HG03575 (cell line): ENCODE results near the gene CST9L.

Experiments used
- ATAC-seq: cut with Tn5 transposase; IDR thresholded peaks from one replicate; pipeline ENCODE4 v1.9.1; 2021; ENCODE audit not compliant: unreplicated experiment, insufficient number of reproducible peaks, low FRiP score; ENCODE audit errors: extremely low read depth

CST9L gene

GRCh38 chr20:23526850-23527249, 41.4 kb downstream of the CST9L start:
- ATAC-seq: no peak

GRCh38 chr20:23524146-23524545, 44.1 kb downstream of the CST9L start:
- no peak for ATAC-seq

GRCh38 chr20:23520185-23520584, 48.1 kb downstream of the CST9L start:
- ATAC-seq: no peak

GRCh38 chr20:23519556-23519955, 48.7 kb downstream of the CST9L start:
- no peak for ATAC-seq

GRCh38 chr20:23517719-23518118, 50.6 kb downstream of the CST9L start:
- ATAC-seq: no peak

- no peak for ATAC-seq
These were observed 52.9 kb downstream of the CST9L start for GRCh38 chr20:23515250-23515939.

- no peak for ATAC-seq
These were observed 53.4 kb downstream of the CST9L start for GRCh38 chr20:23514848-23515247.
